Measurements from ENCODE around the gene DSTN.
A peak's percentile ranks its signal among the peaks of the same experiment; 100 is the strongest.

Gene DSTN

GRCh38 chr20:17613328-17614175 lies 43.7 kb downstream of the DSTN start:
- no peak for DNase-seq

- peak; percentile 49 for DNase-seq
Measured at GRCh38 chr20:17614176-17614811, 44.4 kb downstream of the DSTN start.

- no peak for DNase-seq
Measured at GRCh38 chr20:17614812-17615644, 45.2 kb downstream of the DSTN start.

- peak; percentile 15 for DNase-seq
Measured at GRCh38 chr20:17615645-17616479, 46.0 kb downstream of the DSTN start.

- DNase-seq: no peak
Measured at GRCh38 chr20:17616480-17617211, 46.8 kb downstream of the DSTN start.

- DNase-seq: peak; percentile 34
Measured at GRCh38 chr20:17617212-17617867, 47.5 kb downstream of the DSTN start.

GRCh38 chr20:17617868-17618672 lies 48.2 kb downstream of the DSTN start:
- no peak for DNase-seq

GRCh38 chr20:17618673-17619013 lies 48.8 kb downstream of the DSTN start:
- no peak for DNase-seq

- no peak for DNase-seq
Measured at GRCh38 chr20:17619351-17620093, 49.6 kb downstream of the DSTN start.

GRCh38 chr20:17620371-17621228 lies 50.7 kb downstream of the DSTN start:
- no peak for DNase-seq

GRCh38 chr20:17621229-17621968 lies 51.5 kb downstream of the DSTN start:
- DNase-seq: no peak

- DNase-seq: no peak
Measured at GRCh38 chr20:17622086-17622850, 52.4 kb downstream of the DSTN start.

- DNase-seq: no peak
Measured at GRCh38 chr20:17622851-17623508, 53.1 kb downstream of the DSTN start.

- no peak for DNase-seq
Measured at GRCh38 chr20:17624070-17624469, 54.2 kb downstream of the DSTN start.

- no peak for DNase-seq
Measured at GRCh38 chr20:17624551-17625245, 54.8 kb downstream of the DSTN start.

Measured in NCI-H345 (cell line).